VCaP (cell line): Measurements from ENCODE around the gene PPP1R3G.

Source experiments
- H3K27ac ChIP-seq: fragments of 450-650 bp; 2 replicates; pipeline ENCODE4 v1.5.1; 2017
- TF ChIP-seq, protein P1 (sequence below): fragments of 450-650 bp; conservative IDR thresholded peaks from 2 replicates; pipeline ENCODE4 v1.5.1; 2017; ENCODE audit warnings: mild to moderate bottlenecking, moderate library complexity

The PPP1R3G gene

DNA sequence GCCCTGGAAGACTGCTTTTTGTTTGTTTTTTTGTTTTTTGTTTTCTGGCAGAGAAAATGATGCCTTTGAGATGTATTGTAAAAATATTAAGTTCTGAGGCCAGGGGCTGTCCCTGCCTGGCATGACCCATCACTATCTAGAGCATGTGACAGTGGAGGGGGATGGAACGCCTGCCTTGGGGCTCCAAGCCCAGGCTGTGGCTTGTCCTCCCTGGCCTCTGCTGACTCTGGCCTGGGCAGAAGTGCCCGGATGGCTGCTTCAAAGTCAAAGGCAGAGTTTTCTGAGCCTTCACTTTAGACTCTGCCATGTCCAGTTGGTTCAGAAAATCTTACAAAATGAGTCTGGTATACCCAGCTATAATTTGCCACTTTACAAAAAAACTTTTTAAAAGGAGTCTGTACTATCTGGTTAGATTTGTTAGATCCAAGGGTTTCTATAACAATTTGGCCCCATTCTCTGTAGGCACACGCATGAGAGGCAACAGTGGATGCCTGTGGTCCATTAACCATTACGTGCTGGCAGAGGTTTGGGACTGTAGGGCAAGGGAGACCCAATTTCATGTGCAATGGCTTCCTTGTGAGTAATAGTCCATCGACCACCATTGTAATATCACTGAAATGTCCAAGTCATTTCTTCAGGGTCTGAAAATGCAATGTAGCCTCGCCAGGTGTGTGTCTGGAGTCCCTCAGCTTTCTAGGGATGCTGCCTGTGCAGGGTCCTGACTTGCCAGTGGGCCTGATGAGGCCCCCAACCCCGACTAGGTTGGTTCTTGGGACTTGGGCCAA, 8.3 kb downstream of the PPP1R3G start:
- no peak overlapping the region for H3K27ac ChIP-seq
- TF ChIP-seq, protein P1, sequence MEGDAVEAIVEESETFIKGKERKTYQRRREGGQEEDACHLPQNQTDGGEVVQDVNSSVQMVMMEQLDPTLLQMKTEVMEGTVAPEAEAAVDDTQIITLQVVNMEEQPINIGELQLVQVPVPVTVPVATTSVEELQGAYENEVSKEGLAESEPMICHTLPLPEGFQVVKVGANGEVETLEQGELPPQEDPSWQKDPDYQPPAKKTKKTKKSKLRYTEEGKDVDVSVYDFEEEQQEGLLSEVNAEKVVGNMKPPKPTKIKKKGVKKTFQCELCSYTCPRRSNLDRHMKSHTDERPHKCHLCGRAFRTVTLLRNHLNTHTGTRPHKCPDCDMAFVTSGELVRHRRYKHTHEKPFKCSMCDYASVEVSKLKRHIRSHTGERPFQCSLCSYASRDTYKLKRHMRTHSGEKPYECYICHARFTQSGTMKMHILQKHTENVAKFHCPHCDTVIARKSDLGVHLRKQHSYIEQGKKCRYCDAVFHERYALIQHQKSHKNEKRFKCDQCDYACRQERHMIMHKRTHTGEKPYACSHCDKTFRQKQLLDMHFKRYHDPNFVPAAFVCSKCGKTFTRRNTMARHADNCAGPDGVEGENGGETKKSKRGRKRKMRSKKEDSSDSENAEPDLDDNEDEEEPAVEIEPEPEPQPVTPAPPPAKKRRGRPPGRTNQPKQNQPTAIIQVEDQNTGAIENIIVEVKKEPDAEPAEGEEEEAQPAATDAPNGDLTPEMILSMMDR = no peak

DNA sequence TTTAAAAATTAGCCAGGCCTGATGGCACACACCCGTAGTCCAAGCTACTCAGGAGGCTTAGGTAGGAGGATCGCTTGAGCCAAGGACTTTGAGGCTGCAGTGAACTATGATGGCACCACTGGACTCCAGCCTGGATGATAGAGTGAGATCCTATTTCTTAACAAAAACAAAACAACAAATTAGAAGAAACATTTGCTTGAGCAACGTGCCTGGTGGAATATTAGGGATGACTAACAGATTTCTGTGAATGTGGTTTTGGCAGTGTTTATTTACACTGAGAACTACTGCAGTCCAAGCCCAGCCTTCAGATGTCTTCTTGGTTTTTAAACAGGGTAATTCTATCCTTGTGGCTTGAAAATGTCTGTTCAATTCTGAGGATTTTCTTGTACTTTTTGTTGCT, 9.2 kb downstream of the PPP1R3G start:
- TF ChIP-seq, protein P1 = no peak
- H3K27ac ChIP-seq = no peak overlapping the region

DNA sequence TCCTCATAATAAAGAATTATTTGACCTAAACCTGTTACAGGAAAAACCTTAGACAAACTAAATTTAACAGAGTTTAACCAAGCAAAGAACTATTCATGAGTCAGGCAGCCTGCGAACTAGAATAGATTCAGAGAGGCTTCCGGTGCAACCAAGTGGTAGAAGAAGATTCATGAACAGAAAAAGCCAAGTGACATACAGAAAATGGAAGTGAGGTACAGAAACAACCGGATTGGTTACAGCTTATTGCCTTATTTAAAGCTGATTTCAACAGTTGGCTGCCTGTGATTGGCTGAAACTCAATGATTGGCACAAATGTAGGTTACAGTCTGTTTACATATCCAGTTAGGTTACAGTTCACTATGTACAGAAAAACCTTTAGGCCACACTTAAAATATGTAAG, 10.1 kb downstream of the PPP1R3G start:
- TF ChIP-seq, protein P1 = no peak
- no peak overlapping the region for H3K27ac ChIP-seq

DNA sequence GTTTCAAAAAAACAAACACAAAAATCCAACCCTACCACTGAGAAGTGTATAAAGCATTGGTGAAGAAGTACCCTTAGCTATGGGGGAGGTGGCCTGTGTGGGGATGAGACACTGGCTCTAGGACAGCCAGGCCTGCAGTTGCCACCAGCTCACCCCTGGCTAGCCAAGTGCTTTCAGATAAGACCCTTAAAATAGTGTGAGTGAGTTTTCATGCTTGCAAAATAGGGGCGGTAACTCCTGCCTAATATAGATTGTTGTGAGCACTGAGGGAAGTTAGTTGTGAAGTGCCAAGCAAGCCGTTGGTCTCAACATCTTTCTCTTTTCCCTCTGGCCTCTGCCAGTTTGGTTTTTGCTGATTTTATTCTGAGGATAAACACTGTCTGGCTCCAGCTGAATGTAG, 11.3 kb downstream of the PPP1R3G start:
- TF ChIP-seq, protein P1 = no peak
- no peak overlapping the region for H3K27ac ChIP-seq

DNA sequence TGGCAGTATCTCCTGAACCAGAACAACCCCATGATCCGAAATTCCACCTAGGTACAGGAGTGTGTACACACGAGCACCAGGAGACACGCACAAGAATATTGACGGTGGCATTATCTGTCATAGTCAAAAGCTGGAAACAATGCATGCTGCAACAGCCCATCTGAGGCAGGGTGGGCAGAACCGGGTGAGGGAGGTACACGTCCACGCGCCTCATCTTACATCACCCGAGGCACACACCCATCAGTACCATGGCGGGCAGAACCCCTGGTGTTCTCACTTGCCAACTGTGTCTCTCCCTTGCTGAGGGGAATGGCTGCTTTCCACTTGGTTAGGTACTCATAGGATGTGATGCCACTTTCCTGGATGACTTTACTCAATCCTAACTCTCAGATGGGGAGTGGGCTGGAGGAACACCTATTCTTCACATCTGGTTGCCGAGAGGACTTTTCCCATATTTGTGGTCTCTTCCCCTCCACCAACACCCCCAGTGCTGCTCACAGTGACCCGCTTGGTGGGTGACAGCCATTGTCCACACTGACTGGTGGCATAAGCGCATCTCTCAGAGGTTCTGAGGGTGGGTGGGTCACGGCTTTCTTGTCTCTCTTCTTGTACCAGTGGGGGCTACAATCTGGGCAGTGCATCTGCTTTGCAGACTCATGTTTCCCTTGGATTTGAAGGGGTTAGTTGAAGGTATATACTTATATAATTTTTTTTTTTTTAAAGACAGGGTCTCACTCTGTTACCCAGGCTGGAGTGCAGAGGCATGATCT, 13.5 kb downstream of the PPP1R3G start:
- no peak overlapping the region for H3K27ac ChIP-seq
- TF ChIP-seq, protein P1 = no peak

GRCh38 chr6:5099537-5099936, 14.4 kb downstream of the PPP1R3G start:
- TF ChIP-seq, protein P1 = no peak
- H3K27ac ChIP-seq = no peak overlapping the region

- H3K27ac ChIP-seq = no peak overlapping the region
- TF ChIP-seq, protein P1 = no peak
These were observed 15.7 kb downstream of the PPP1R3G start for GRCh38 chr6:5100806-5101205.
